HCT116 (cell line): ENCODE measurements around the gene MIPEP. TPM values are rescaled to one million over a fixed set of nuclear protein-coding genes. Genes with fewer than 3 reads are reported as not detected.
A peak's percentile ranks its signal among the peaks of the same experiment; 100 is the strongest.

ENCODE experiments used
- ATAC-seq: fragments of 200-7000 bp; cut with Tn5 transposase; 2 replicates; pipeline ENCODE4 v1.9.1; 2020; ENCODE audit warnings: mild to moderate bottlenecking, moderate library complexity
- BruUV-seq: library from RNA; stranded (reverse); fragments of 400-500 nt; replicated peaks from 2 replicates; lab custom pipeline; 2021; lab: Mats Ljungman, UMichigan
- CTCF ChIA-PET: fragments of 300-600 bp; sonication (Branson Sonifier 250); formaldehyde crosslinking; loops from one replicate; lab custom pipeline; 2021; ENCODE audit warnings: antibody characterized with exemption; lab: Charles Lee
- POLR2A ChIA-PET: fragments of 300-600, 350-600 bp; sonication (Branson Sonifier 250); formaldehyde crosslinking; loops from one replicate; lab custom pipeline; 2021; ENCODE audit warnings: antibody characterized with exemption; lab: Charles Lee
- RAD21 ChIA-PET, 2 experiments: fragments of 300-600 bp; sonication (Branson Sonifier 250); formaldehyde crosslinking; loops; one replicate each; lab custom pipeline; 2023; ENCODE audit warnings: low total read pairs in 2 of 2; ENCODE audit not compliant: uncharacterized antibody in 2 of 2, unreplicated experiment in 2 of 2, low non-redundant PET in 1 of 2; lab: Charles Lee
- DNase-seq: peaks from one replicate; pipeline ENCODE4 v3.0.0-alpha.2; 2010; ENCODE audit warnings: low read depth, low spot score
- H2AFZ ChIP-seq: fragments of 200-600 bp; shearing (Covaris generic), sonication (generic); 2 replicates; pipeline ENCODE4 v1.6.1; 2017; ENCODE audit warnings: low read depth, mixed run types, mixed read lengths, antibody characterized with exemption, low read length; ENCODE audit not compliant: poor library complexity, severe bottlenecking
- H3K27ac ChIP-seq: 2 replicates; pipeline ENCODE4 v1.5.1; 2012; ENCODE audit warnings: low read depth, low read length
- H3K27me3 ChIP-seq: fragments of 200-600 bp; sonication (generic); 2 replicates; pipeline ENCODE4 v1.6.1; 2016; ENCODE audit warnings: mixed run types, low read length, mixed read lengths; ENCODE audit not compliant: insufficient read depth
- H3K36me3 ChIP-seq, 2 experiments: fragments of 200-500 bp in 1 of 2; fragments of 200-600 bp in 1 of 2; sonication (Bioruptor generic) in 1 of 2; sonication (generic) in 1 of 2; 2 replicates each; pipeline versions ENCODE4 v1.5.1 to v1.6.1; 2014 to 2016; ENCODE audit warnings: low read length in 2 of 2, inconsistent platforms in 1 of 2, mixed read lengths in 1 of 2, mixed run types in 1 of 2; ENCODE audit not compliant: insufficient read depth in 2 of 2, control insufficient read depth in 1 of 2
- H3K4me1 ChIP-seq, 2 experiments: fragments of 200-600 bp in 1 of 2; sonication (generic) in 1 of 2; 2 replicates each; pipeline versions ENCODE4 v1.5.1 to v1.6.1; 2012 to 2017; ENCODE audit warnings: low read length in 2 of 2, inconsistent platforms in 1 of 2, mild to moderate bottlenecking in 1 of 2, mixed read lengths in 1 of 2, mixed run types in 1 of 2, moderate library complexity in 1 of 2; ENCODE audit not compliant: insufficient read depth in 2 of 2, control insufficient read depth in 1 of 2
- H3K4me2 ChIP-seq: fragments of 200-600 bp; sonication (generic); 2 replicates; pipeline ENCODE4 v1.6.1; 2017; ENCODE audit warnings: mixed run types, low read length, mixed read lengths
- H3K4me3 ChIP-seq, 2 experiments: fragments of 200-600 bp in 1 of 2; sonication (generic) in 1 of 2; replicated peaks in 1 of 2; 2 replicates each; pipeline ENCODE4 v1.5.1; 2011 to 2016; ENCODE audit warnings: low read length in 2 of 2, control low read depth in 1 of 2, low read depth in 1 of 2, mild to moderate bottlenecking in 1 of 2, mixed read lengths in 1 of 2, mixed run types in 1 of 2
- H3K79me2 ChIP-seq: fragments of 200-600 bp; sonication (generic); 2 replicates; pipeline ENCODE4 v1.6.1; 2017; ENCODE audit warnings: mild to moderate bottlenecking, mixed run types, low read length, moderate library complexity, mixed read lengths; ENCODE audit not compliant: insufficient read depth
- H3K9ac ChIP-seq: fragments of 200-600 bp; sonication (generic); 2 replicates; pipeline ENCODE4 v1.6.1; 2016; ENCODE audit warnings: low read length, mixed read lengths
- H3K9me2 ChIP-seq: fragments of 200-600 bp; sonication (generic), shearing (Covaris generic); 2 replicates; pipeline ENCODE4 v1.6.1; 2017; ENCODE audit warnings: mixed run types, mild to moderate bottlenecking, moderate library complexity; ENCODE audit not compliant: insufficient read depth
- H3K9me3 ChIP-seq, 2 experiments: fragments of 200-500 bp in 1 of 2; fragments of 200-600 bp in 1 of 2; sonication (Bioruptor generic) in 1 of 2; sonication (generic) in 1 of 2; 2 replicates each; pipeline ENCODE4 v1.6.1; 2014 to 2017; ENCODE audit warnings: low read length in 2 of 2, mixed read lengths in 2 of 2, inconsistent platforms in 1 of 2, low read depth in 1 of 2, mild to moderate bottlenecking in 1 of 2, mixed run types in 1 of 2, moderate library complexity in 1 of 2; ENCODE audit not compliant: control insufficient read depth in 1 of 2, insufficient read depth in 1 of 2
- H4K20me1 ChIP-seq: fragments of 200-600 bp; sonication (generic), shearing (Covaris generic); 2 replicates; pipeline ENCODE4 v1.6.1; 2017; ENCODE audit warnings: mixed run types, mild to moderate bottlenecking, moderate library complexity; ENCODE audit not compliant: insufficient read depth
- ATF3 ChIP-seq: IDR thresholded peaks from 2 replicates; pipeline ENCODE4 v1.6.1; 2012
- CBX3 ChIP-seq: IDR thresholded peaks from 2 replicates; pipeline ENCODE4 v1.6.1; 2012; ENCODE audit warnings: low read depth
- CTCF ChIP-seq, 3 experiments: fragments of 200-600 bp in 1 of 3; sonication (generic) in 1 of 3; IDR thresholded peaks in 2 of 3; conservative IDR thresholded peaks in 1 of 3; 2 replicates each; pipeline ENCODE4 v1.5.1; 2012 to 2017; ENCODE audit warnings: low read depth in 2 of 3, low read length in 2 of 3, antibody characterized with exemption in 1 of 3, borderline replicate concordance in 1 of 3, control low read depth in 1 of 3, mild to moderate bottlenecking in 1 of 3, mixed read lengths in 1 of 3, mixed run types in 1 of 3, moderate library complexity in 1 of 3; ENCODE audit not compliant: insufficient read depth in 1 of 3
- EGR1 ChIP-seq: IDR thresholded peaks from 2 replicates; pipeline ENCODE4 v1.6.1; 2012; ENCODE audit warnings: low read depth
- EZH2phosphoT487 ChIP-seq: fragments of 200-600 bp; IDR thresholded peaks from 2 replicates; pipeline ENCODE4 v1.6.1; 2018; ENCODE audit warnings: antibody characterized with exemption, borderline replicate concordance
- FOSL1 ChIP-seq: IDR thresholded peaks from 2 replicates; pipeline ENCODE4 v1.6.1; 2012; ENCODE audit warnings: low read depth
- POLR2A ChIP-seq: IDR thresholded peaks from 2 replicates; pipeline ENCODE4 v1.7.0; 2011; ENCODE audit warnings: borderline replicate concordance; ENCODE audit not compliant: insufficient read depth, insufficient read length; ENCODE audit errors: extremely low read depth
- POLR2AphosphoS5 ChIP-seq: IDR thresholded peaks from 2 replicates; pipeline ENCODE4 v1.6.1; 2011; ENCODE audit warnings: mild to moderate bottlenecking, low read depth, low read length, moderate library complexity
- REST ChIP-seq: IDR thresholded peaks from 2 replicates; pipeline ENCODE4 v1.6.1; 2012; ENCODE audit warnings: low read depth
- YY1 ChIP-seq: IDR thresholded peaks from 2 replicates; pipeline ENCODE4 v1.6.1; 2011; ENCODE audit warnings: low read length, low read depth, moderate library complexity, mild to moderate bottlenecking; ENCODE audit not compliant: insufficient replicate concordance; ENCODE audit errors: extremely low read depth
- ZBTB33 ChIP-seq: IDR thresholded peaks from 2 replicates; pipeline ENCODE4 v1.6.1; 2011; ENCODE audit warnings: mild to moderate bottlenecking, low read length, moderate library complexity; ENCODE audit not compliant: insufficient replicate concordance; ENCODE audit errors: extremely low read depth
- intact Hi-C: fragments of 100-400 bp; cut with micrococcal nuclease; formaldehyde crosslinking; loops from 2 replicates; pipeline ENCODE4 v1.10.0; 2022
- total RNA-seq: library from RNA; stranded (reverse); gene quantifications from one replicate; pipeline ENCODE4 v1.2.1, GENCODE V29; 2021; ENCODE audit not compliant: unreplicated experiment

Gene MIPEP
- total RNA-seq, 1 experiment from 2014 or later, result 33.3 TPM

GRCh38 chr13:23928985-23929384 is 39.8 kb upstream of the MIPEP start:
- Histone ChIP-seq H2AFZ (no peak overlapping the region), H3K9me3 (no peaks in the 10 kb centered on the region), H3K4me3 (no peak overlapping the region), H3K27me3 (no peaks in the 10 kb centered on the region; the same call in 1 of the 2 replicates), H3K9ac (no peak overlapping the region), H4K20me1 (no peaks in the 10 kb centered on the region), H3K4me2 (peak overlapping the region; percentile 49), H3K4me1 (peaks cover 0 to 9% of the 10 kb centered on the region in 2 experiments; a peak in 2 of 4 replicates), H3K36me3 (no peaks in the 10 kb centered on the region), H3K9me2 (no peaks in the 10 kb centered on the region)
- no TSS peak for BruUV-seq
- RAD21 ChIA-PET, result no interaction called here
- POLR2A ChIA-PET, result no interaction called here
- intact Hi-C loops, result no loop called here
- DNase-seq, result no peak
- peak; percentile 42; the same call in 1 of the 2 replicates for TF ChIP-seq FOSL1
- TF ChIP-seq EGR1, result no peak
- TF ChIP-seq, all 23 proteins: peak for 1
- Histone ChIP-seq H3K79me2 (no peaks in the 10 kb centered on the region), H3K27ac (no peak overlapping the region)
- peak; percentile 63 for ATAC-seq
- CTCF ChIA-PET, result interaction anchor here (2.3 to 2.5 kb wide), 2 partner anchors 32 to 291 kb away, joined by 5 to 10 read pairs; no protein-coding TSS in a partner anchor

GRCh38 chr13:23923031-23923430 is 33.8 kb upstream of the MIPEP start:
- no peaks in the 10 kb centered on the region for H3K4me1 ChIP-seq
- H3K4me3 ChIP-seq, result no peak overlapping the region
- H3K27me3 ChIP-seq, result peaks cover 25% of the 10 kb centered on the region
- H3K4me2 ChIP-seq, result no peak overlapping the region
- no peak overlapping the region for H3K27ac ChIP-seq
- CTCF ChIA-PET, result interaction anchor here (1.4 to 1.6 kb wide), 3 partner anchors 38 to 306 kb away, joined by 4 to 8 read pairs (median 7); no protein-coding TSS in a partner anchor
- RAD21 ChIA-PET, result no interaction called here
- no peaks in the 10 kb centered on the region for H4K20me1 ChIP-seq
- POLR2A ChIA-PET, result no interaction called here
- BruUV-seq, result no TSS peak
- DNase-seq (no peak), ATAC-seq (no peak)
- no peaks in the 10 kb centered on the region for H3K9me3 ChIP-seq
- H3K79me2 ChIP-seq, result no peaks in the 10 kb centered on the region
- H3K36me3 ChIP-seq, result no peaks in the 10 kb centered on the region
- H3K9me2 ChIP-seq, result no peaks in the 10 kb centered on the region
- H2AFZ ChIP-seq, result no peak overlapping the region
- intact Hi-C loops, result no loop called here
- H3K9ac ChIP-seq, result no peak overlapping the region
- TF ChIP-seq POLR2AphosphoS5 (no peak), FOSL1 (no peak), CBX3 (no peak), CTCF (IDR thresholded peaks at IDR 0.05 in 2 of 3, conservative IDR thresholded peaks at IDR 0.05 in 1 of 3; ENCODE audit: borderline replicate concordance in 1 of 3, insufficient read depth in 1 of 3, low read depth in 2 of 3, low read length in 2 of 3) (no peak), POLR2A (no peak), EGR1 (no peak), ATF3 (no peak), YY1 (no peak), EZH2phosphoT487 (no peak), ZBTB33 (no peak), REST (no peak)
